Ascending aorta (tissue), 2 donors: ENCODE measurements around the gene HOXC10. TPM values are rescaled to one million over a fixed set of nuclear protein-coding genes. Genes with fewer than 3 reads are reported as not detected.

Experiments used
- DNase-seq, 2 donors: peaks; one replicate each; pipeline ENCODE4 v3.0.0-alpha.2; 2019; ENCODE audit warnings: low spot score in 2 of 2
- H3K27ac ChIP-seq, 2 donors: fragments of 200-600 bp; sonication (generic); one replicate each; pipeline ENCODE4 v1.5.1; 2016 to 2017; ENCODE audit warnings: mild to moderate bottlenecking in 1 of 2
- H3K27me3 ChIP-seq: fragments of 200-600 bp; sonication (generic); one replicate; pipeline ENCODE4 v1.5.1; 2017
- H3K36me3 ChIP-seq, 2 donors: fragments of 200-600 bp; sonication (generic); one replicate each; pipeline ENCODE4 v1.5.1; 2016
- H3K4me1 ChIP-seq, 2 donors: fragments of 200-600 bp; sonication (generic); one replicate each; pipeline ENCODE4 v1.5.1; 2016 to 2017; ENCODE audit warnings: mild to moderate bottlenecking in 1 of 2
- H3K4me3 ChIP-seq, 2 donors: fragments of 200-600 bp; sonication (generic); one replicate each; pipeline ENCODE4 v1.5.1; 2016 to 2017; ENCODE audit warnings: mild to moderate bottlenecking in 1 of 2
- H3K9me3 ChIP-seq, 2 donors: fragments of 200-600 bp; sonication (generic); one replicate each; pipeline ENCODE4 v1.5.1; 2016
- CTCF ChIP-seq, 3 experiments: fragments of 200-600 bp in 2 of 3; fragments of 450-650 bp in 1 of 3; sonication (generic) in 2 of 3; IDR thresholded peaks; one replicate each; pipeline ENCODE4 v1.5.1; 2016 to 2019; ENCODE audit warnings: antibody characterized with exemption in 3 of 3, mild to moderate bottlenecking in 1 of 3, moderate library complexity in 1 of 3
- intact Hi-C: fragments of 100-400 bp; cut with DNase I; formaldehyde crosslinking; loops from one replicate; pipeline ENCODE4 v1.15.1; 2023
- total RNA-seq: library from RNA; depleted of rRNA; stranded (reverse); fragments of >200 nt; gene quantifications from one replicate; pipeline ENCODE4 v1.1.0, GENCODE V29; 2016

The HOXC10 gene
- total RNA-seq, 1 donor from 2014 or later, result not detected

DNA sequence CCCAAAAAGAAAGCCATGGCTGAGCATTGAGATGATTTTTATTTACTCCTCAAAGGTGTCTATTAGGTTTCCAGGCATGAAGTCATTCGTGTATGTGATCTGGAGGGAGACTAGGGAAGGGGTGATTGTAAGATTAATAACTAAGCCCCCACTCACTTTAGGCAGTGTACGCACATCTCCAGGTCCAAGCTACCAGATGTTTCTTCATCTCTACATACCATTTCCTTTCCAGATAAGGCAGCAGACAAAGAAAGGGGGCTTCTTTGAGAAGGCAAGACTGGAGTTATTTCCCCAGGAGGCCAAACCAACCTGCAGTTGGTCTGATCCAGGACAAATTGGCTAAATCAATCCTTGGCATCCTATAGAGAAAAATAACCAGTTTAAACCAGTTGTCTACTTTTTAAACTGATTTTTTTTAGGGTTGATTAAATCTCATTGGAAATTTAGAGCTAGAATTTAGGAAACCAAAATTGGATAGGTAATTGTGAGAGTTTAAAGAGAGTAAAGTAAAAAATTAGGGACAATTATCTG, 42.4 kb upstream of the HOXC10 start:
- peaks cover 49% of the 10 kb centered on the region for H3K27me3 ChIP-seq
- peaks cover 2 to 9% of the 10 kb centered on the region in 2 donors for H3K4me1 ChIP-seq
- H3K4me3 ChIP-seq, result no peak overlapping the region
- no peaks in the 10 kb centered on the region for H3K36me3 ChIP-seq
- no peak for DNase-seq
- no peak overlapping the region for H3K27ac ChIP-seq
- intact Hi-C loops, result no loop called here
- H3K9me3 ChIP-seq, result no peaks in the 10 kb centered on the region
- no peak for TF ChIP-seq CTCF (IDR thresholded peaks at IDR 0.05)

DNA sequence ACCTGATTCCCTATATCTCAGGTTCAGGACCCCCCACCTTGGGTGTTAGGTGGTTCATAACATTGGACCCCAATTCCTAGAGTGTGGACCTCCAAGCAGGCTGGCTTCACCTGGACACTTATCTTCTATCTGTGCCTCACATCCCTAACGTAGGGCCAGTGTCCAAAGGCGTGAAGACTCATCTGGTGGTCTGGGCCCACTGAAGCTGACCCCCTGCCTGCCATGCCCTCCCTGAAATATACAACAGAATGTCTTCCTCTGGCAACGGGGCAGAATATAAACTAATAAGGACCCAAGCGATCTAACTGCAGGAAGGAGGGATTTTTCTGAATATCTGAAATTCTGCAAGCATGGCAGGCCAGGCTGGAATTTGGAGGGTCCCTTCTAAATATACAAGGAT, 40.7 kb upstream of the HOXC10 start:
- H3K4me3 ChIP-seq, result no peak overlapping the region
- H3K36me3 ChIP-seq, result no peaks in the 10 kb centered on the region
- no peak for DNase-seq
- no peaks in the 10 kb centered on the region for H3K9me3 ChIP-seq
- no peak for TF ChIP-seq CTCF (IDR thresholded peaks at IDR 0.05)
- H3K27me3 ChIP-seq, result peaks cover 35% of the 10 kb centered on the region
- intact Hi-C loops, result no loop called here
- H3K4me1 ChIP-seq, result peaks cover 0 to under 1% of the 10 kb centered on the region in 2 donors
- no peak overlapping the region for H3K27ac ChIP-seq

DNA sequence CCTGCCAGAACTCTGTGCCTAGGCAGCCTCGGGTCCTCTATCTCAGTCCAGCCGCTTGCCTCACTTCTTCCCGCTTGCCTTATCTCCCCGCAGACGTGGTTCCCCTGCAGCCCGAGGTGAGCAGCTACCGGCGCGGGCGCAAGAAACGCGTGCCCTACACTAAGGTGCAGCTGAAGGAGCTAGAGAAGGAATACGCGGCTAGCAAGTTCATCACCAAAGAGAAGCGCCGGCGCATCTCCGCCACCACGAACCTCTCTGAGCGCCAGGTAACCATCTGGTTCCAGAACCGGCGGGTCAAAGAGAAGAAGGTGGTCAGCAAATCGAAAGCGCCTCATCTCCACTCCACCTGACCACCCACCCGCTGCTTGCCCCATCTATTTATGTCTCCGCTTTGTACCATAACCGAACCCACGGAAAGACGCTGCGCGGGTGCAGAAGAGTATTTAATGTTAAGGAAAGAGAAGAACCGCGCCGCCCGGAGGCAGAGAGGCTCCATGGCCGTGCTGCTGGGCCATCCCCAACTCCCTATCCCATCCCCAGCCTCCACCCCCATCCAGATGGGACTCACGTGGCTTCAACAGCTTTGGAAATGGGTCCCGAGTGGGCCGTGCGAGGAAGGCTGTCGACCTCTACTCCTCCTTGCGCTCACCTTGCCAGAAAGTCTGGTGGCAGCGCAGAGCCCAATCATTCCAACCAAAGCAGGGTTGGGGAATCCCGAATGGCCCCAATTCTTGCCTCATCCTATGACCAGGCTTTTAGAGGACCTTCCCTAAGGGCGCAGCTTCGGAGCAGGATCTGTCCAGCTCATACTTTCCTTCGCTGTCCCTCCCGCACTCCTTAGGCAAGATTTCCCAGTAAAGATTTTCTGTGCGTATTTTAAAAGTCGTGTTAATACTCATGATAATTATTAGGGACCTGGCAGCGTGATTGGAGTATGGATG, 39.8 kb upstream of the HOXC10 start:
- Histone ChIP-seq H3K4me1 (no peaks in the 10 kb centered on the region), H3K4me3 (no peak overlapping the region), H3K36me3 (no peaks in the 10 kb centered on the region), H3K9me3 (no peaks in the 10 kb centered on the region), H3K27me3 (peaks cover 30% of the 10 kb centered on the region), H3K27ac (no peak overlapping the region)
- DNase-seq, result peak in 1 of 2 donors; percentile 42
- intact Hi-C loops, result no loop called here
- TF ChIP-seq CTCF (IDR thresholded peaks at IDR 0.05), result no peak

- Histone ChIP-seq H3K27ac (no peak overlapping the region), H3K4me1 (peaks cover 3 to 5% of the 10 kb centered on the region in 2 donors), H3K4me3 (no peak overlapping the region), H3K9me3 (no peaks in the 10 kb centered on the region), H3K27me3 (peaks cover 45% of the 10 kb centered on the region), H3K36me3 (no peaks in the 10 kb centered on the region)
- intact Hi-C loops, result no loop called here
- TF ChIP-seq CTCF (IDR thresholded peaks at IDR 0.05), result no peak
- no peak for DNase-seq
Measured at GRCh38 chr12:53947743-53948142, 37.2 kb upstream of the HOXC10 start.

DNA sequence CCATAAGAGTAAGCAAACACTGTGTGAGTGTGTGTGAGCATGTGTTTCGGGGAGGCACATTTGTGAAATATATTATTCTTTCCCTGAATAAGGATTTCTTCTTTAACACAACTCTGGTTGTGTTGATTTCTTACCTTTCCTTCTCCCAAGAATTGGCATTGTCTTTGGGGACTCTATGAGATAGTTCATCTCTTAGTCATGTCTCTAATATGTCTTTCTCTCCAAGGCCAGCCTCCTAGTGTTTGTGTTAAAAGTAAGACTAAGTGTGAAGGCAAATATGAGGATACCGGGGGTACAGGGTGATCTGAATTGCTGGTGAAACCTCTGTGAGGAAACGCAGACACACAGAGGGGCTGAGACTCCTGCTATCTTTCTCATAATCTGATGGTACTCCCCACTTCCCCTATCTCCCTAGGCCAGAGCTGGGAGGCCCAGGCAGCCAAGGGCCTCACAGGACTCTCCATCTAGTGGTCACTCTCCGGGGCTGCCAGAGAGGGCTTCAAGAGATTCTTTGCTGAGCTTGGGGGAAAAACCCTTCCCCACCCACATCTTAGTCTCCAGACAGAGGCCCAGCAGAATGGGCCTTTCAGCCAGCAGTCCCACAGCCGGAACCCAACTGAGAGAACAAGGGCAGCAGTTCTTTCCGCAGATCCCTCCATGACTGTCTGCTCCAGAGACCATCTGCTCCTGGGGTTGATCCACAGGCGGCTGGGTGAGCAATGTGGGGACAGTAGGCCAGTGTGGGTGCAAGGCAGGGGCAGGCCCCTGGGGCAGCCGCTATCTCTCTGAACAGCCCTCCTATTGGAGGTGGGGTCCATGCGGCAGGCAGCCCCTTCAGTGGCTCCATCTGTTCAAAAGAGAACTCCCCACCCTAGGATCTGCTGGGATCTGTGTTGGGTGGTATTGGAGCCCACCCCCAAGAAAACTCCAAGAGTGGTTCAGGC, 36.0 kb upstream of the HOXC10 start:
- Histone ChIP-seq H3K4me1 (peaks cover 3 to 5% of the 10 kb centered on the region in 2 donors), H3K4me3 (no peak overlapping the region), H3K27me3 (peaks cover 50% of the 10 kb centered on the region), H3K9me3 (no peaks in the 10 kb centered on the region), H3K36me3 (no peaks in the 10 kb centered on the region), H3K27ac (no peak overlapping the region)
- TF ChIP-seq CTCF (IDR thresholded peaks at IDR 0.05), result no peak
- no peak for DNase-seq
- intact Hi-C loops, result no loop called here
